ENCODE results near the gene CDKN1B.

Gene CDKN1B

GRCh38 chr12:12755923-12756322, 38.8 kb downstream of the CDKN1B start:
- DNase-seq (ENCODE audit: low read depth, low spot score): no peak

- no peak for DNase-seq (ENCODE audit: low read depth, low spot score)
Measured at GRCh38 chr12:12757121-12757520, 40.0 kb downstream of the CDKN1B start.

DNA sequence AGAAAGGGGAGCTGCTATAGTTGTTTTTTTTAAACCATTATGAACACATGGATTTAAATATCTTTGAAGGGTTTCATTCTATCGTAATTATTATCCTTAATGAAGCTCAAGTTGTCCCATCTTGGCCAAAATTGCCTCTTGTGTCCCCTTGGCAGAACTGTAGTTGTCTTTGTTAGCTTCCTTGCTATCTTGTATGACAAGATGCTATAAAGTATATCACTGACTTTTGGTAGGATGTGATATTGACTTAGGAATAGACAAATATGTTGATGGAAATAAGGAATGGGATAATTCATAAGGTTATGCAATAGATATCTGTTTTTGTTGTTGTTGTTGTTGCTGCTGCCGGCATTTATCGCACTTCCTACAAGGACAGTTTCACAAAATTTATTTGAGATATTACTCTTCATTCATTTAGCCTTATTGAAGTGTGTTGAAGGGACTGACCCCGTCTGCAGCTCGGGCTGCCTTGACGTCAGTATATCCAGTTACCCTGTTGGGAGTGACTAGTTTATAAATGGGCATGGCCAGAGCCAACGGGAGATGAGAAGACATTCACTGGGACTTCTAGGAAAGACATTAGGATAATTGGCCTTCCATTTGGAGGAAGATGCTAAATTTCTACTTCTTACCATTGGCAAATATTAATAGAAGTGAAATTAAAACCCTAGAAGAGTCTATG, 42.2 kb downstream of the CDKN1B start:
- DNase-seq (ENCODE audit: low read depth, low spot score): no peak

DNA sequence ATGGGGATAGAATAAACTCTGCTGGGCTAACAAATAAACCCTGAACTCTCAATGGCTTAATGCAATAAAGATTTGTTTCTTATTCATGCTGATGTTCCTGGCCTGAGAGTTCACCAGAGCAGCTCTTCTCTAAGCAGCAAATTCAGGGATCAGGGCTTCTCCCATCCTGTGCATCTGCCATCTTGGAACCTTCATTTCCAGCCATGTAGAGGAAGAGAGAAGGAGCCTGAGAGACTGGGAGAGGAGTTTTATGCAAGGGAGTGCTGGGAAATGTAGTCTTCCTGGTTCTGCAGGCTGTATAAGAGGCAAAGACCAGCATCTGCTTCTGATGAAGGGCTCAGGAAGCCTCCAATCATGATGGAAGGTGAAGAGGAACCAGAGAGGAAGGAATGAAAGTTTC, 47.7 kb downstream of the CDKN1B start:
- no peak for DNase-seq (ENCODE audit: low read depth, low spot score)

- no peak for DNase-seq (ENCODE audit: low read depth, low spot score)
Measured at GRCh38 chr12:12770262-12770661, 53.1 kb downstream of the CDKN1B start.
